ENCODE data around the gene FRMPD1.

Gene FRMPD1

GRCh38 chr9:37796232-37796631, 145.5 kb downstream of the FRMPD1 start:
- no peak for DNase-seq (ENCODE audit: low read depth, low spot score)
- WGBS (ENCODE audit: insufficient coverage, insufficient read length), result no CpG with 5 or more reads among the region's 2 CpGs
- Histone ChIP-seq H3K4me1 (ENCODE audit: control insufficient read depth, insufficient read depth, low read length) (no peaks in the 10 kb centered on the region), H3K27ac (ENCODE audit: low read length) (no peak overlapping the region), H3K9me3 (ENCODE audit: control insufficient read depth, insufficient read depth, low read length) (no peaks in the 10 kb centered on the region), H3K36me3 (ENCODE audit: control insufficient read depth, insufficient read depth, low read length) (no peaks in the 10 kb centered on the region), H3K27me3 (ENCODE audit: control insufficient read depth, insufficient read depth, low read length) (no peaks in the 10 kb centered on the region), H3K4me3 (ENCODE audit: low read length) (no peak overlapping the region)
